ENCODE data around the gene BRD7. TPM values are rescaled to one million over a fixed set of nuclear protein-coding genes. Genes with fewer than 3 reads are reported as not detected.

The BRD7 gene
- total RNA-seq, 1 donor from 2014 or later = 63.9 TPM

DNA sequence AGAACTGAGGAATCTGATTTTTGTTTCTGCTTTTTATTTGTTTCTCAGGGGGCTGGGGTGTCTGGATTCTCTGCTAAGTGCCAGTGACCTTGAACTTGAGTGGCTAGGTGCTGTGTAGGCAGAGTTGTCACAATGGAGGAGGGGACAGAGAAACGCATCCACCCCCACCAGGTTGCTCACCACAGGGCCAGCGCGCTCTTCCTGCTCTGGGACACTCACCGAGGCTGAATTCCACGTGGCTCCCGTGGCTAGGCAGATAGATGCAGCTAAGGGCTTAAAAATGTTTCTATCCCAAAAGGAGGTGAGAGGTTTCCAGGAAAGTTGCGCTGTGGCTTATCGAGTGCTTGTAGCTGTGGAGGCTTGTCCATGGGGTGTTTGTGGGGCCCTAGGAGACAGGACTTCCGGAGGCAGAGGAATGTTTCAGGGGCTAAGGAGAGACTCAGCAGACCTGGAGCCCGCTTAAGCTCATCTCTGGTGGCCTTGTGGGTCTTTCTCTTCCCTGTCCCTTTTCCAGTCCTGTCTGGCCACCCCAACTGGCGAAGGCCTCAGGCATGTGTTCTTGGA lies 65.7 kb downstream of the BRD7 start:
- ATAC-seq = no peak

DNA sequence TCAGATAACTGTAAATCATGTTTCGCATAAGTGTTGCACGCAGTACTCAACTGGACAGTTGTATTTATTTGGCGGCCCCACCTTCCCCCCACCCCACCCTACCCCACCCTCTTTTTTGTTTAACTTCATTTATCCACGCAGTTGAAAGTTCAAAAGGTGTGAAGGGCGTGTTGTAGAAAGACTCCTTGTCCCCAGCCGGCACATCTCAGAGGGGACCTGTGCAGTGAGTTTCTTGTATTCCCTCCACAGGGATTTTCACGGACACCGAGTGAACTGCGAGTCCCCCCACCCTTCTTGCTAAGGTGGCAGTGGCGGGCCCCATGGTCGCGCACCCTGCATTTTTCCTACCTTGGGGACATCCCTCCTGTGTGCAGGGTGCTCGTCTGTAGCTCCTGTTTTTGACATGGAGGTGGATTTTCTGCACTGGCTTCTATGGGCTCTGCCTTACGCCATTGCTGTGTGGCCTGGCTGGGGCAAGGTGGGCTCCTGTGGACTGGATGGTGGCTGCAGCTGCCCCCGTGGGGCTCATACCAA lies 66.2 kb downstream of the BRD7 start:
- no peak for ATAC-seq

DNA sequence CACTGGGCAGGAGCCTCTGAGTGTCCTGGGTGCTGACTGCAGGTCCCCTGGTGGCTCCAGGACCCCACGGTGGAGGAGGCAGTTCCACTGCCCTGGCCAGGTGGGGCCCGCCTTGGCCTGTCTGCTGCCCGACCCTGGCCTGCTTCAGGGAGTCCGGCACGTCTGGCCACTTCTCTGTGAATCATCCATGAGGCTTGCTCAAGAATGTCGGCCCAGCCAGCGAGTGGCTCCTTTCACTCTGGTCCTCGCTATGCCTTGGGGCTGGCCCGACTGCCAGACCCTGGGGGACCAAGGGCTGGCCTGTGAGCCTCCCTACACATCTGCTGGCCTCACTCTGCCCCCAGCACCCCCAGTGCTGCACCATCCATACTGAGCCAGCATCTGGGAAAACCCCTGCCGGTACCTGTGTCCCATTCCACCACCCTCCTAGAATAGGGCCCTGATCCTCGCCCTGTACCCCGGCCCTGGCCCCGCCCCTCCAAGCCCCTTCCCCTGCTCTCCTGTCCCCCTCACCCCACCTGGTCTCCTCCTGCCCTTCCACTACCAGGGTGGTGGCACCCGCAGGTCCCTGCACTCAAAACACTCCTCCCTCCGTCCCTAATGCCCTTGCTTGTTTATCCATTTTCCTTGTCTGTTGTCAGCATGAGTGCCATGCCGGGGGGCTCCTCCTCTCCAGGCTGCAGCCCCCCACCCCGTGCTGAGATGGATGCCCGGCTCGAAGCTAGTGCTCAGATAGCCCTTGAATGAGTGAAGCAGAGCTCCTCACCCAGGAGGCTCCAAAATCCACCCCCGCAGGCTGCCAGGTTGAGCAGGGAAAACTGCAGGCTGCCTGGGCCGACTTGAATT lies 66.9 kb downstream of the BRD7 start:
- ATAC-seq = peak; percentile 49

DNA sequence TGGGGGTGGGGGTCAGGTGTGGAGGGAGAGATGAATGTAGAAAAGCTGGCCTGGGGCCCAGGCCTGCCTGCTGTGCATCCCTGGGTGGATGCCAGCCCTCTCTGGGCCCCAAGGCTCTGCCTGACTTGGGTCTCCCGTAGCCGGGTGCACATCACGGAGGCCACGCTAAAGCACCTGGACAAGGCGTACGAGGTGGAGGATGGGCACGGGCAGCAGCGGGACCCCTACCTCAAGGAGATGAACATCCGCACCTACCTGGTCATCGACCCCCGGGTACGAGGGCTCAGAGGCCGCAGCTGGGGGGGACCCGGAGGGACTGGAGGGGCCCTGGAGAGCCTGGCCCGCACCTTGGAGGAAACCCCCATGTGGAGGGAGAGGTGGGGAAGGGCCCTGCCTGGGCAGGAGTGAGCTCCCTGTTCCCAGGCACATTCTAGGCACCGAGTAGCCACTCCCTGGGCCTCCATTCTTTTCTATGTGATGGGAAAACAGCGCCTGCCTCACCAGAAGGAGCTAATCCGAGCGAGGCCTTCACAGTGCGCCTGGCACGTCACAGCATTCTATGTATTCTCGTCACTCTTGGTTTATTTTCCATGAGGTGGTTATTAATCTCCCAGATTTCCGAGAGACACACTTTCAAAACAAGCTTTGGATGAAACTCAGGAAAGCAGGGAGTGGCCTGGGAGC lies 67.7 kb downstream of the BRD7 start:
- ATAC-seq = peak; percentile 8

DNA sequence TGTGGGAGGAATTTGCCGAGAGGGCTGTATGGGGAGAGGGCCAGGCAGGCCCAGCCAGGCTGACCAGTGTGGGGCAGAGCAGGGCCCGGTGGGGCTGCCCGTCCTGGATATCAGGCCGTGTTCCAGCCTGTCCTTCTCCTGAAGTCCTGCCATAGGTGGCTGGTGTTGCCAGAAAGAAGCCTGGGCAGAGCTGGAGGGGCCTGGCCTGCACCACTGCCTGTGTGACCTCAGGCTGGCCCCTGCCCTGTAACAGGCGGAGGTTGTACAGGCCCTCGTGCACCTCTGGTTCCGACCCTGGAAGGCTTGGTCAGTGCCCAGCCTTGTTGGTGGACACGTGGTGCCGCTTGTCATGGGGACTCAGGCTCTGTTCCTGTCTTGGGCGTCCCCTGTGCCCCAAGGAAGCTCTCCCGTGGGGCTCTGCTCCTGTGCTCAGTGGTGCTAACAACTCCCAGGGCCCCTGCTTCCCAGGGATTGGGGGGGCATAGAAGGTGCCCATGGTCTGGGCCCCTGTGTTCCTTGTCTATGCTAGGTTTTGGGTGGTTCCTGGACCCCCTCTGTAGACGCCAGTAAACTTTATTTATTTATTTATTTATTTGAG lies 69.2 kb downstream of the BRD7 start:
- no peak for ATAC-seq

DNA sequence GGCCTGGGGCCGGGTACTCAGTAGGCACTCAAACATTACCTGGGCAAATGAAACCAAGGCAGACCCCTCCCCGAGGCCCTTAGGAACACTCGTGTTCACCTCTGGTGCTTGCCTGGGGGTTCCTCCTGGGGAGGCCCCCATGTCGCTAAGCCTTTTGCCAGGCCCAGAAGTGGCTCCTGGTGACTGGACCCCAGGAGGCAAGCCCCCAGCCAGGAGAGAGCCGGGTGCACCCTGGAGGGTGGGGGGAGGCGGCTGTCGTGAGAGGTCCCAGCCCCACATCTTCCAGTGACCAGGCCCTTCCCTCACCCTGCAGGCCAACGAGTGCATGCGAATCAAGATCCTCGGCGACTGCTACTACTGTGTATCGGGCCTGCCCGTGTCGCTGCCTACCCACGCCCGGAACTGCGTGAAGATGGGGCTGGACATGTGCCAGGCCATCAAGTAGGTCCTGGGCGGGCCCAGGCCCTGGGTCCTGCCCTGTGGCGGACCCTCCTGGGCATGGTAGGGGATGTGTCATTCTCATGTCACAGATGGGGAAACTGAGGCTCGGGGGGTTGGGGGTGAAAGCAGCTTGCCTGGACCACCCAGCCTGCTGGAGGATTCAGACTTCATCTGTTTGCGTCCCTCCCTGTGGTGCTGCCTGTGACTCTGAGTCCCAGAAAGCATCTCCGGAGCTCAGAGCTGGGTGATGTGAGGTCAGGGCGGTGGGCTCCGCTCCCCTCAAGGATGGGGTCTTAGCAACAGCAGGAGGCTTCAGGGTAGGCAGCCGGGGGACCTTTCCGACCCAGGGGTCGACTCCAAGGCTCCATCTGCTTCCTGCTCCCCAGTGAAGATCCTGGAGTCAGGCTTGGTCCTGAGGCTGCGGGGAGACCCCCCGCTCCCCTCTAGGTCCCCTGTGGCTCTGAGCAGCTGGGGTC lies 69.9 kb downstream of the BRD7 start:
- no peak for ATAC-seq

DNA sequence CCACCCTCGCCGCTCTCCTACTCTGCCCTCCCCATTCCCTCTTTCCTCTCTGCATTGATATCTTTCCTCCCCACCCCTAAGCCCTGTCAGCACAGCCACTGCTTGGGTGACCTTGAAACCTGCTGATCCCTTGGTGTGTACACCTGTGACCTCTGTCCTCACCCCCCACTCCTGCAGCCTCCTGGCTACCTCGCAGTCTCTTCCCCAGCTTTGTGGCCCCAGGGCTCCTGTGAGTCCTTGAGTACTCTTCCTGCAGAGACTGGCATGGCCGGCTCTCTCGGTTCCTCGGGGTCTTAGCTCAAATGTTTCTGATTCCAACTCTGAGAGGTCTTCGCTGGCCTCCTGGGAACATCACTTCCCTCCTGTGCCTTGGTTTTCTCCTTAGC lies 70.7 kb downstream of the BRD7 start:
- no peak for ATAC-seq

DNA sequence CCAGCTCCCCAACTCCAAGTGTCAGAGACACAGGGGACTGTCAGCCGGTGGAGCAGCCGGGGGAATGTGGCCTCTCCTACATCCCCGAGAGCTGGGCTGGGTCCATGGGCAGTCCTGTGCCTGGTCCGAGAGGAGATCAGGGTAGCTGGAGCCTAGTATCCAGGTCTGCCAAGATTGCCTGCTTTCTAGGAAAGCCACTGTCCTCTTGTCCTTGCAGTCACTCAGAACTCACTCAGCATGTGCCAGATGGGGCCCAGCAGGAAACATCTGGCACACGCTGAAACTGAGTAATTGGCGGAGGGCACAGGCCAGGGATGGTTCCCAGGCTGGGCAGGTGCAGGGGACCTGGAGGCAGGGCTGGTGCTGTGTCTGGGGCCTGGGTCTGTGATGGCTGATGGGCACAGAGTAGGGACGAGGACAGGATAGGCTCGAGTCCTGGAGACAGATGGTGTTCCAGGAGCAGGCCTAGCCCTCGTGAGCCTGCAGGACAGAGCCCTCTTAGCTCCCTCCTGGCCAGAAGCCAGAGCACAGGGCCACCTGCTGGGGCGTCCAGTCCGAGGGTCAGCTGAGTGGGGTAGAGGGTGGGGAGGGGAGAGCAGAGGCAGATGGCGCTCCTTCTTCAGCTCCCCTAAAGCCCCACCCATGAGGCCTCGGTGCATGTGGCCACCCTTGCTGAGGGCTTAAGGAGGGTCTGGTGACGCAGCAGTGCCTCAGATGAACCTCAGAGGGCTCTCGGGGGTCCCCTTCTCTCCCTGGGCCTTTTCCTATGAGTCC lies 71.3 kb downstream of the BRD7 start:
- ATAC-seq = no peak

DNA sequence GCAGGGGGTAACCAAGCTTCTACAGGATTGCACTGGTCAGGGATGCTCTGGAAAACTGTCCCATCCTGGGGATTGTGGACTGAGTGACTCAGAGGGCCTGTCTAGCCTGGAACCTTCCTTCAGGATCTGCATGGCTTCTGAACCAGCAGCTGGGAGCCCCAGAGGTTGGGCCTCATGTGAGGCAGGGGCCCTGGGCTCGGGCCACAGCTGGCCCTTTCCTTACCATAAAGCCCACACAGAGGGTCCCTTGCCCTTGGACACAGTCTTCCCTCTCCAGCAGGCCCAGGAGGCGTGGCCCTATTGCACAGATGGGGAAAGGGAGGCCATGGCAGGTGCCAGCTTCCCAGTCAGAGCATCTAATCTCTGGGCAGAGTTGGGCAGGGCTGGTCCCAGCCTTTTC lies 72.0 kb downstream of the BRD7 start:
- no peak for ATAC-seq

DNA sequence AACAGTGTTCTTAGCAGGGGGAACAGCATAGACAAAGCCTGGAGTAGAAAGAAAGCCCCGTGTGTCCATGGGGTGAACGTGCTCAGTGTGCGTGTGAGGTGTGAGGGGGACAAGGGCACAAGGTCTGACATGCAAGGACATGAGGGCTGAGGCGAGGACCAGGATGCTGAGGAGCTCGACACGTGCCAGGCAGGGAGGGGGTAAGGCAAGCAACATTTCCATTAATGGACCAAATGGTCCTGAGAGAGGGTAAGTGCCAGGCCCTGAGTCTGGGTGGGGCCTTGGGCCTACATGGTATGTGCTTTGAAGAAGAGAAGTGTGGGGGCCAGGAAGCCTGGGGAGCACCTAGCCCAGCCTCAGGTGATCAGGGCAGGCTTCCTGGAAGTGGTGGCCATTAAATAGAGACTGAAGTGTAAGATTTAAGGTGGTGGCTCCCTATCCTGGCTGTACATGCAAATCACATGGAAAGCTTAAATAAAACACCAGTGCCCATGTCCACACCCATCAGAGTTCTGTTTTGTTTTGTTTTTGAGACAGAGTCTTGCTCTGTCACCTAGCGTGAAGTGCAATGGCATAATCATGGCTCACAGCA lies 73.2 kb downstream of the BRD7 start:
- no peak for ATAC-seq

DNA sequence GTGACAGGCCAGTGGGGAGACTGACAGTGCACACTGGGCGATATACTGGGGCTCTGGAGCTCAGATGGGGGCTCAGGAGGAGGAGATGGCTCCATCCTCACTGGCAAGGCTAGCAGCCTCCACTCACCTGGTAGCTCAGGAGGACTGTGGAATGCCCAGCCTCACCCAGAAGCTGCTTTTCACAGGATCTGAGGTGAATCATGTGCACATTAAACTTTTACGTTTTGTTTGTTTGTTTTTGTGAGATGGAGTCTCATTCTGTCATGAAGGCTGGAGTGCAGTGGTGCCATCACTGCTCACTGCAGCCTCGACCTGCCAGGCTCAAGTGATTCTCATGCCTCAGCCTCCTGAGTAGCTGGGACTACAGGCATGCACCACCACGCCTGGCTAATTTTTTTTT lies 73.8 kb downstream of the BRD7 start:
- no peak for ATAC-seq

DNA sequence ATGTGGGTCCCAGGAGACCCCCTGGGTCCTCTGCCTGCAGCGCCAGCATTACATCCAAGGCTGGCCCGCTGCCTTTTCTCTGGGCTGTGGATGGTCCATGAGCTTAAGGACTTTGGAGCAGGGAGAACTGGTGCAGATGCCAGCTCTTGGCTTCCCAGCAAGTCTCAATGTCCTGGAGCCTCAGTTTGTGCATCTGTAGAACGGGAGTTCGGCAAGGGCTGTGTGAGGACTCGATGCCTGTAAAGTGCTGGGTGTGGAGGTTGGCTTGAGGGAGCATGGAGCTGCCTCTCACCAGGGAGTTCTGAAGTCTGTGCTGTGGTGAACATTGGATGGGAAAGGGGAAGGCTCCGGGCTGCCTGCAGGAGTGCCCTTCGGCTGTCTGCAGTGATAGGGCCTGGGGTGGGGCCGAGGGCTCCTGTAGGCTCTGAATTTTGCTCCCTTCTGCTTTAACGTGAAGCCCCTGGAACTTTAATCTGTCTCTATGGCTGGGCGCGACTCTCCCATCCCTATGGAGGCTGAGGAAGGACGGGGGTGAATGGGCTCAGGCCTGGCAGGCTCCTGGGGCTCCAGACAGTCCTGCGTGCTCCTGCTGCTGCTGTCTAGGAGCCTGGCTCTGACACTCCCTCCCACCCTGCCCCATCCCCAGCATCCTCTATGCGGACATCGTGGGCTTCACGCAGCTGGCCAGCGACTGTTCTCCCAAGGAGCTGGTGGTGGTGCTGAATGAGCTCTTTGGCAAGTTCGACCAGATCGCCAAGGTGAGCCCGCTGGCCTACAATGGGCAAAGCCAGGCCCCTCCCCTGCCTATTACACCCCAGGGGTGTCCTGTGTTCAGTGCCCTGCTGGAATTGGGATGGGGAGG lies 74.6 kb downstream of the BRD7 start:
- ATAC-seq = no peak

DNA sequence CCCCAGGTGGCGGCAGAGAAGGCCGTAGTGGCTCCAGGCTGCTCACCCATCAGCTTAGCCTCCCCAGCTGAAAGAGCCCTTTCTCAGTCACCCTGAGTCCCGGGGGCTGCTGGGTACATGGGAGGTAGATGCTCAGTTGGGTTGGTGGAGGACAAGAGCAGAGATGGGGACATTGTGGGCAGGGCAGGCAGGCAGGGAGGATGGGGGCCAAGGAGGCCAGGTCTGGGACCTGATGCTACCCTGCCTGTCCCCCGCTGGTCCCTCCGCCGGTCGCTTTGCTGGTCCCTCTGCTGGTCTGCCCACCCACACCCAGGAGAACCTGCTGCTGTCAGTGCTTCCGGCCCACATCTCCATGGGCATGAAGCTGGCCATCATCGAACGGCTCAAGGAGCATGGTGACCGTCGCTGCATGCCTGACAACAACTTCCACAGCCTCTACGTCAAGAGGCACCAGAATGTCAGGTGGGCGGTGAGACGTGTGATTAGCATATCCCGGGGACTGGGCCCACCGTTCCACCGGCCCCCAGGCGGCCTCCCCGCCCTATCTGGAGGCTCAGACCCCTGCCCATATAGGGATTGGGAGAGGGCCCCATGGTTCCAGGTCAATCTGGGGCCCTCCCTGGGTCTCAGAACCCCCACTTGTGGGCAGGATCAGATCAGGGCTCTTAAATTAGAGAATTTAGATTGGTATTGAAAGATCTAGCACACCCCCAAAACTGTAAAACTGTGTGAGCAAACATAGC lies 75.6 kb downstream of the BRD7 start:
- no peak for ATAC-seq

DNA sequence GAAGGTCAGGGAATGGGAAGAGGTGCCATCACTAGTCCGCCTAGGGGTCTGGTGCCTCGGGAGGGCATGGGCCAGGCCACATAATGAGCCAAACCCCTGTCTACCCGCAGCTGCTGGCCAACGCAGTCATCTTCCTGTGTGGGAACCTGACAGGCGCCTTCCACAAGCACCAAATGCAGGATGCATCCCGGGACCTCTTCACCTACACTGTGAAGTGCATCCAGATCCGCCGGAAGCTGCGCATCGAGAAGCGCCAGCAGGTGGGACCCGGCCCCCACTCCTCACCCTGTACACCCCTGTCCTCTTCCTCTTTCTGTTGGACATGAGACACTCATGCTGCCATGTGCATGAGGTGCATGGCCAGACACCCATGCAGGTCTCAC lies 76.2 kb downstream of the BRD7 start:
- no peak for ATAC-seq

DNA sequence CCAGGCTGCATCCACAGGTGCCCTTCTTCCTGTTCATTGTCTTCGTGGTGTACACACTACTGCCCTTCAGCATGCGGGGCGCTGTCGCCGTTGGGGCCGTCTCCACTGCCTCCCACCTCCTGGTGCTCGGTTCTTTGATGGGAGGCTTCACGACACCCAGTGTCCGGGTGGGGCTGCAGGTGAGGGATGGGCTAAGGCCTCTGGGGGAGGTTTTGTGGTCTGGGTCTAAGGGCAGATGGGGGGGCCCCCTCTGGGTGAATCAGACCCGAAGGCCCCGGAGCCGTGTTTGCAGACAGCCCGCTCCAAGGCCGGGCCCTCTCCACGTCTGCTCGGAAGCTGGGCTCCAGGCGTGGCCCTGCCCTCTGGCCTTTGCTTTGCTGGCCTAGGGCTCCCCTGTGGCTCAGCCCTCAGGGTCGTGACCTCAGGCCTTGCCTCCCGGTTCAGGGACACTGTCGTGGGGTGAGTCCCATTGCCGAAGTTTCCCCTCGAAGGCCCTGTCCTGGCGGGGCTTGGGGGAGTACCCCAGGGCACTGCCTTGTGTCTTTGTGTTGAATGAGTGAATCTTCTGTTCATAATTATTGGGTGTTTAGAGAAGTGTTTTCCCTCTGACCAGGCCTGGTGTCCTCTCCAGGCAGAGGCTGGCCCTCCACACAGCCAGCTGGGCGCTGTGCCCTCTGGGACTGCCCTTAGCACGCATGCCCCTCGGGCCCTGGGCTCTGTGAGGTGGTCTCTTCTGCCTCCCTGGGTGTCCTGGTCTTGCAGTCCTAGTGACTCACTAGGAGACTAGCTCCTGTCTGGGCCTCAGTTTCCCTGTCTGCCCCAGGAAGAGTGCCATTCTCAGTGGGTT lies 76.8 kb downstream of the BRD7 start:
- ATAC-seq = no peak

DNA sequence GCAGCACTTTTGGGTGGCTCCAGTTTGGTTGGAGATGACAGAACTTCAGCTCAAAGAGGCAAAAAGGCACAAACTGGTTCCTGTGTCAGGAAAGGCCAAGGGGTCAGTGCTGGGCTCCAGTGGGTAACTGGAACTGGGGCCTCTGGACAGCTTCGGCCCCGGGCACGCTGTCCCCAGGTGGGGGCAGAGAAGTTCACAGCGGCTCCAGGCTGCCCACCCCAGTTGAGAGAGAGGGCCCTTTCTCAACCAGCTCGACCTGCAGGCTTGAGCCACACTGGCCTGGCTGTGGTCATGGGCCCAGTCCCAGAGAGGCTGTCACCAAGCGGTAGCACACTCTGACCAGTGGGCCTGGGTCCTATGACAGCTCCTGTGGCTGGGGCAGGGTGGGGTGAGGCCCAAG lies 77.9 kb downstream of the BRD7 start:
- no peak for ATAC-seq

DNA sequence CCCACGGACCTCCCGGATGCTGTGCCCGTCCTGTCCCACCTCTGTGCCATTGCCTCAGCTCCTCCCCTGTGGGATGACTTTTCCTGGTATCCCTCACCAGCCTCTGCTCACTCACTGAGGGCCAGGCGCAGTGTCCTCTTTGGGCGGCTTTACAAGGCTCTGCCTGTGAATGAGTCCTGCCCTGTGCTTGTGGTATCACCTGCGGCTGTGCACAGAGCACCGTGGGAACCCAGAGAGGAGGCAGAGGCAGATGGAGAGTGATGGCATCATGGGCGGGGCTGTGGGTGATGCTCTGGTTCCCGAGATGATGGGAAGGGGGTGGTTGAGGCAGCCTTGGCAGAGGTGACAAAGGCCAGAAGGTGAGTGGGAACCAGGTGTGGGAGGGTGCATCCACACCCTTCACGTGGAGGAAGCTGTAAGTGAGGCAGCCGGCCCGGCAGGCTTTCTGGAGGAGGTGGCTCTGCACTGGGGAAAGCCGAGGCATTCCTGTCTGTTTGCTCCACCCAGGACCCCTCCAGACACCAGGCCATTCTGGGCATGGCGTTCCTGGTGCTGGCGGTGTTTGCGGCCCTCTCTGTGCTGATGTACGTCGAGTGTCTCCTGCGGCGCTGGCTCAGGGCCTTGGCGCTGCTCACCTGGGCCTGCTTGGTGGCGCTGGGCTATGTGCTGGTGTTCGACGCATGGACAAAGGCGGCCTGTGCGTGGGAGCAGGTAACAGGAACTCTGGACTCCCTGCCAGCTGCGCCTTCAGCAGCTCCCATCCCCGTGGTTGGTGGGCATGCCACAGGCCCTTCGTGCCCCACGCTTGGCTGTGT lies 78.6 kb downstream of the BRD7 start:
- no peak for ATAC-seq

All from esophagus mucosa (tissue), 1 donor.